EL (cell line): ENCODE data around the gene ANTXR1.

Source experiments
- DNase-seq: peaks from one replicate; pipeline ENCODE4 v3.0.0-alpha.2; 2016

The ANTXR1 gene

DNA sequence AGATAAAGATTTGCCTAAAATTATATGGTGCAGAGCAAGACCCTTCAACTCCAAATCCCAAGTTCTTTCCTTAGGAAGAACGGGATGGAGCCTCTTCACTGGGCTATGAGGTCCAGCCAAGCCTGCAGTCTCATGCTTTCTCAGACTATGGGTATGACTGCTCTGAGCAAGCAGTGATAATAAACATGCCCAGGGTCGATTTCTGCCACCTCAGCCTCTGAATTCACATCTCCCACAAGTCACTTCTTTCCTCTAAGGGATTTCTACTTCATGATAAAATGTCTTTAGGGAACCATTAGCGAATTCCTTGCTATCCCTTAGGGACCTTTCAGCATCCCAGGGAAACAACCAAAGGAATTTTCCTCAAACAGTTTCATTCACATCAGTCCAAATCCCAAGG lies 279.3 kb downstream of the ANTXR1 start:
- DNase-seq, result no peak

DNA sequence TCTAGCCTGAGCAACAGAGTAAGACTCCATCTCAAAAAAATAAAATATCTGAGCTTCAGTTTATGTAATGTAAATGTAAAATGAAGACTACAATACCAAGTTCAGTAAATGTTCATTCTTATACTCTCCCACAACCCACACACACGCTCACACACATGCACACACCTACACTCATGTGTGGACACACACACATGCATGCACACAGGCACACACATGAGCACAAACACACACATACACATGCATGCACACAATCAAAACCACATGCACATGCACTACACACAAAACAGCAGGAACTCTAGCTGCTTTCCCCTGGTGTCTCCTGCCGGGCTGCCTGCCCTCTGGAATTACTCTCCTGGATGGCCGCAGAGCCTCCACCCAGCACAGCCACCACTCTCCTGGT lies 283.4 kb downstream of the ANTXR1 start:
- DNase-seq, result no peak

DNA sequence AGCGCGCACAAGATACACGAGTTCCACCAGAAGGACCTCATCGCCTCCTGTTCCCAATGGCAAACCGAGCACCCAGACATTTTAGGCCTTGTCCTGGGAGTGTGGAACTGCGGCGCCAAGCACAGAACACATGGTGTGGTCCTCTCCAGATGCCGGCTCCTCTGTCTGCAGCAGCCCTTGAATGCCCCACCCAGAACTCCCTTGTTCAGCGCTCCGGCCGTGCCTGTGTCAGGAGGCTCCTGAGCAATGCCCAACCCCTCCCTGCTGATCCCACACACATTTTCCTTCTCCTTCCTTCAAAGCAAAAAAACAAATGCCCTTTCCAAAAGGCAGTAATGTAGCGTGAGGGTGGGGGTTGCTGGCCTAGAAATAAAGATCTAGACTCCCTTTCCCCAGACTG lies 284.2 kb downstream of the ANTXR1 start:
- no peak for DNase-seq

DNA sequence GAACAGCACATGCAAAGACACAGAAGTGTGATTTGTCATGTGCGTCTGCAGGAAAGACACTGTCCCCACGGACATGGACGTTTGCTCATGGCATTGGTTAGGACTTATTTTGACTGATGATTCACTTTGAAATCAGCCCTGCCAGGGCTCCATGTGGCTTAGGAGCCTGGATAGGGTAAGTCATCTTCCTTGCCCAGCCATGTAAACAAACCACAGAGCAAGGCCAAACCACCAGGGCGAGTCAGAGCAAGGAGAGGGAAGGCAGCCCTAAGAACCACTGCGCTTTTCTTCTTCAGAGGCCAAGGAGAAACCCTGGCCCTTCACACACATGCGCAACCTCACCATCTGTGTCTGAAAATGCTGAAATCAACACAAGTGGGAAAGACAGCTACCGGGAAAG lies 285.3 kb downstream of the ANTXR1 start:
- DNase-seq, result peak; percentile 97

DNA sequence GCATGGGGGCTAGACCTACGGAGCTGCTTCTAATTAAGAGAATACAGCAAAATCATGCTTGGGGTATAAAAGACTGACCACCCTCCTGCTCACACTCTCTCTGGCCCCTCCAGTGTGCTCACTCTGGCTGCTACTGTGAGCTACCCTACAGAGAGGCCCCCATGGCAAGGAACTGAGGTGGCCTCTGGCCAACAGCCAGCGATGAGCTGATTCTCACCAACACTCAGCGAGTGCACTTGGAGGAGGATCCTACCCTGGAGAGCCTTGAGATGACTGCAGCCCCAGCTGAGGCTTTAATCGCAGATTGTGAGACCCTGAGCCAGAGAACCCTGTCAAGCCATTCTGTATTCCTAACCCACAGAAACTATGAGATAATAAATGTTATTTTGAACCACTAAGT lies 285.9 kb downstream of the ANTXR1 start:
- peak; percentile 77 for DNase-seq
